ENCODE results near the gene ROR1.

The ROR1 gene

GRCh38 chr1:63914706-63915105 lies 140.9 kb downstream of the ROR1 start (continued):
- TF ChIP-seq, protein P1, sequence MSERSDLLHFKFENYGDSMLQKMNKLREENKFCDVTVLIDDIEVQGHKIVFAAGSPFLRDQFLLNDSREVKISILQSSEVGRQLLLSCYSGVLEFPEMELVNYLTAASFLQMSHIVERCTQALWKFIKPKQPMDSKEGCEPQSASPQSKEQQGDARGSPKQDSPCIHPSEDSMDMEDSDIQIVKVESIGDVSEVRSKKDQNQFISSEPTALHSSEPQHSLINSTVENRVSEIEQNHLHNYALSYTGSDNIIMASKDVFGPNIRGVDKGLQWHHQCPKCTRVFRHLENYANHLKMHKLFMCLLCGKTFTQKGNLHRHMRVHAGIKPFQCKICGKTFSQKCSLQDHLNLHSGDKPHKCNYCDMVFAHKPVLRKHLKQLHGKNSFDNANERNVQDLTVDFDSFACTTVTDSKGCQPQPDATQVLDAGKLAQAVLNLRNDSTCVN (tag by site-specific recombination; optimal IDR thresholded peaks at IDR 0.05) = no peak
- TF ChIP-seq GLI2 (tag by site-specific recombination; IDR thresholded peaks at IDR 0.05; ENCODE audit: borderline replicate concordance, low read depth) (no peak), BCL11A (tag by site-specific recombination; IDR thresholded peaks at IDR 0.05; ENCODE audit: low read depth) (no peak), ZNF175 (tag by site-specific recombination; IDR thresholded peaks at IDR 0.05) (no peak)
- TF ChIP-seq, protein P2, sequence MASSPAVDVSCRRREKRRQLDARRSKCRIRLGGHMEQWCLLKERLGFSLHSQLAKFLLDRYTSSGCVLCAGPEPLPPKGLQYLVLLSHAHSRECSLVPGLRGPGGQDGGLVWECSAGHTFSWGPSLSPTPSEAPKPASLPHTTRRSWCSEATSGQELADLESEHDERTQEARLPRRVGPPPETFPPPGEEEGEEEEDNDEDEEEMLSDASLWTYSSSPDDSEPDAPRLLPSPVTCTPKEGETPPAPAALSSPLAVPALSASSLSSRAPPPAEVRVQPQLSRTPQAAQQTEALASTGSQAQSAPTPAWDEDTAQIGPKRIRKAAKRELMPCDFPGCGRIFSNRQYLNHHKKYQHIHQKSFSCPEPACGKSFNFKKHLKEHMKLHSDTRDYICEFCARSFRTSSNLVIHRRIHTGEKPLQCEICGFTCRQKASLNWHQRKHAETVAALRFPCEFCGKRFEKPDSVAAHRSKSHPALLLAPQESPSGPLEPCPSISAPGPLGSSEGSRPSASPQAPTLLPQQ (tag by site-specific recombination; IDR thresholded peaks at IDR 0.05) = no peak

DNA sequence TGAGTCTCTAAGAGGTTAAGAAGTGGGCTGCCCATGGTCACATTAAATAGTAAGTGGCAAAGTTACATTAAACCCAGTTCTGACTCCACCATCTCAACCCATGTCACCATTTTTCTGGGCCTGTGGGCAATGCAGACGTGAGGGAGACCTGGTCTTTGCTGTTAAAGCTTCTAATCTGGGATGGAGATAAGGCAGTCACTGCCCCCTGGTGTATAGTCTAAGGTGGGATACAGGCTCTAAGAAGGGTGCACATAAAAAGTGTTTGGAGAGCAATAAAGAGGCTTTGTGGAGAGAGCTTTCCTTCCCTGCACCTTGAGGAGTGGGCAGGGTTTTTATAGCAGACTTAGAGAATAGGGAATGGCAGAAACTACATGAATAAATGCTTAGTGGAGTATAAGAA lies 141.3 kb downstream of the ROR1 start:
- no peaks in the 10 kb centered on the region for H3K36me3 ChIP-seq (ENCODE audit: control insufficient read depth in 2 of 2, insufficient read depth in 1 of 2, low read length in 2 of 2)
- no peaks in the 10 kb centered on the region for H3K9me3 ChIP-seq (ENCODE audit: control insufficient read depth, insufficient read depth, low read depth, low read length)
- TF ChIP-seq ZNF654 (tag by site-specific recombination; IDR thresholded peaks at IDR 0.05; ENCODE audit: low read depth) (peak; percentile 29), ZSCAN16 (tag by site-specific recombination; IDR thresholded peaks at IDR 0.05) (0 out of 2 replicates have a peak, but pooled peaks have one; percentile 29), ZNF830 (tag by site-specific recombination; IDR thresholded peaks at IDR 0.05; ENCODE audit: low read depth) (no peak), ZNF37A (tag by site-specific recombination; IDR thresholded peaks at IDR 0.05) (no peak), PRDM4 (tag by site-specific recombination; IDR thresholded peaks at IDR 0.05) (no peak), ZNF701 (tag by site-specific recombination; IDR thresholded peaks at IDR 0.05) (no peak)
- TF ChIP-seq, protein P3, sequence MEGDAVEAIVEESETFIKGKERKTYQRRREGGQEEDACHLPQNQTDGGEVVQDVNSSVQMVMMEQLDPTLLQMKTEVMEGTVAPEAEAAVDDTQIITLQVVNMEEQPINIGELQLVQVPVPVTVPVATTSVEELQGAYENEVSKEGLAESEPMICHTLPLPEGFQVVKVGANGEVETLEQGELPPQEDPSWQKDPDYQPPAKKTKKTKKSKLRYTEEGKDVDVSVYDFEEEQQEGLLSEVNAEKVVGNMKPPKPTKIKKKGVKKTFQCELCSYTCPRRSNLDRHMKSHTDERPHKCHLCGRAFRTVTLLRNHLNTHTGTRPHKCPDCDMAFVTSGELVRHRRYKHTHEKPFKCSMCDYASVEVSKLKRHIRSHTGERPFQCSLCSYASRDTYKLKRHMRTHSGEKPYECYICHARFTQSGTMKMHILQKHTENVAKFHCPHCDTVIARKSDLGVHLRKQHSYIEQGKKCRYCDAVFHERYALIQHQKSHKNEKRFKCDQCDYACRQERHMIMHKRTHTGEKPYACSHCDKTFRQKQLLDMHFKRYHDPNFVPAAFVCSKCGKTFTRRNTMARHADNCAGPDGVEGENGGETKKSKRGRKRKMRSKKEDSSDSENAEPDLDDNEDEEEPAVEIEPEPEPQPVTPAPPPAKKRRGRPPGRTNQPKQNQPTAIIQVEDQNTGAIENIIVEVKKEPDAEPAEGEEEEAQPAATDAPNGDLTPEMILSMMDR (tag by site-specific recombination; IDR thresholded peaks at IDR 0.05) = 0 out of 2 replicates have a peak, but pooled peaks have one; percentile 25
- TF ChIP-seq, protein P2 (tag by site-specific recombination; IDR thresholded peaks at IDR 0.05) = no peak
- ChIA-PET CTCF (interaction anchor here (0.6 to 2.5 kb wide), 14 partner anchors 9 to 238 kb away, joined by 3 to 26 read pairs (median 4); partner anchors contain the start of gene ROR1), POLR2A (interaction anchor here (0.6 kb wide), 1 partner anchor 1338 kb away, joined by 3 read pairs; no protein-coding TSS in a partner anchor)
- peaks cover 16% of the 10 kb centered on the region for H3K4me1 ChIP-seq (ENCODE audit: control insufficient read depth, insufficient read depth, low read length)
- H3K4me3 ChIP-seq (ENCODE audit: low read depth, low read length) = no peak overlapping the region
- no peak overlapping the region for H3K27ac ChIP-seq (ENCODE audit: extremely low read depth, low read depth, low read length)

Data from HEK293 (cell line).